Liver (tissue), 9 donors: ENCODE results near the gene RFX8. TPM values are rescaled to one million over a fixed set of nuclear protein-coding genes. Genes with fewer than 3 reads are reported as not detected.
"Not testable (repeated sequence)": the region's sequence is repeated elsewhere in the genome, so short reads cannot be mapped to it uniquely, and the experiment has no call there.

ENCODE experiments used
- DNase-seq: peaks from one replicate; pipeline ENCODE4 v3.0.0-alpha.2; 2017; ENCODE audit warnings: low spot score
- H3K27ac ChIP-seq, 2 donors: one replicate each; pipeline ENCODE4 v1.7.0; 2013; ENCODE audit warnings: inconsistent platforms in 2 of 2, low read length in 2 of 2, control low read depth in 1 of 2, low read depth in 1 of 2, mild to moderate bottlenecking in 1 of 2
- H3K27me3 ChIP-seq, 4 donors: one replicate each; pipeline versions ENCODE4 v1.6.1 to v1.7.0; 2013; ENCODE audit warnings: low read length in 3 of 4, inconsistent platforms in 1 of 4, mild to moderate bottlenecking in 1 of 4, moderate library complexity in 1 of 4; ENCODE audit not compliant: control insufficient read depth in 4 of 4, insufficient read depth in 4 of 4
- H3K36me3 ChIP-seq, 4 donors: one replicate each; pipeline versions ENCODE4 v1.6.1 to v1.7.0; 2013; ENCODE audit warnings: low read length in 3 of 4, mild to moderate bottlenecking in 3 of 4, low read depth in 1 of 4, moderate library complexity in 1 of 4; ENCODE audit not compliant: control insufficient read depth in 4 of 4, insufficient read depth in 3 of 4
- H3K4me1 ChIP-seq, 4 donors: one replicate each; pipeline versions ENCODE4 v1.6.1 to v1.7.0; 2013; ENCODE audit warnings: low read length in 3 of 4, mild to moderate bottlenecking in 3 of 4, moderate library complexity in 1 of 4; ENCODE audit not compliant: control insufficient read depth in 4 of 4, insufficient read depth in 4 of 4
- H3K4me3 ChIP-seq, 3 donors: one replicate each; pipeline versions ENCODE4 v1.6.1 to v1.7.0; 2013; ENCODE audit warnings: low read length in 3 of 3, control low read depth in 1 of 3, low read depth in 1 of 3, mild to moderate bottlenecking in 1 of 3
- H3K9ac ChIP-seq, 2 donors: one replicate each; pipeline ENCODE4 v1.7.0; 2013; ENCODE audit warnings: low read length in 2 of 2, mild to moderate bottlenecking in 2 of 2, moderate library complexity in 2 of 2, control low read depth in 1 of 2, low read depth in 1 of 2
- H3K9me3 ChIP-seq, 4 donors: one replicate each; pipeline versions ENCODE4 v1.6.1 to v1.7.0; 2013; ENCODE audit warnings: low read length in 3 of 4; ENCODE audit not compliant: control insufficient read depth in 4 of 4
- EGR1 ChIP-seq, 2 donors: IDR thresholded peaks; 2 replicates each; pipeline ENCODE4 v1.6.1; 2016 to 2018; ENCODE audit warnings: antibody characterized with exemption in 2 of 2, low read depth in 2 of 2
- FOXA1 ChIP-seq: IDR thresholded peaks from 2 replicates; pipeline ENCODE4 v1.6.1; 2016; ENCODE audit warnings: antibody characterized with exemption
- FOXA2 ChIP-seq: IDR thresholded peaks from 2 replicates; pipeline ENCODE4 v1.6.1; 2016; ENCODE audit warnings: antibody characterized with exemption
- GABPA ChIP-seq, 2 donors: IDR thresholded peaks in 1 of 2; conservative IDR thresholded peaks in 1 of 2; 2 replicates each; pipeline ENCODE4 v1.6.1; 2016; ENCODE audit warnings: antibody characterized with exemption in 2 of 2, mild to moderate bottlenecking in 1 of 2, moderate library complexity in 1 of 2
- HNF4A ChIP-seq, 2 donors: conservative IDR thresholded peaks; 2 replicates each; pipeline ENCODE4 v1.6.1; 2016; ENCODE audit warnings: antibody characterized with exemption in 2 of 2, mild to moderate bottlenecking in 2 of 2
- HNF4G ChIP-seq: IDR thresholded peaks from 2 replicates; pipeline ENCODE4 v1.6.1; 2016; ENCODE audit warnings: antibody characterized with exemption
- JUND ChIP-seq, 2 donors: IDR thresholded peaks; 2 replicates each; pipeline ENCODE4 v1.6.1; 2016; ENCODE audit warnings: antibody characterized with exemption in 2 of 2
- NR2F2 ChIP-seq: IDR thresholded peaks from 2 replicates; pipeline ENCODE4 v1.6.1; 2016; ENCODE audit warnings: antibody characterized with exemption
- RAD21 ChIP-seq, 2 donors: IDR thresholded peaks; 2 replicates each; pipeline ENCODE4 v1.6.1; 2016; ENCODE audit warnings: antibody characterized with exemption in 2 of 2, mild to moderate bottlenecking in 2 of 2
- RXRA ChIP-seq, 2 donors: IDR thresholded peaks; 2 replicates each; pipeline ENCODE4 v1.6.1; 2017 to 2018; ENCODE audit warnings: antibody characterized with exemption in 2 of 2, mild to moderate bottlenecking in 1 of 2
- SP1 ChIP-seq: IDR thresholded peaks from 2 replicates; pipeline ENCODE4 v1.6.1; 2018; ENCODE audit warnings: antibody characterized with exemption, mild to moderate bottlenecking
- TAF1 ChIP-seq: conservative IDR thresholded peaks from 2 replicates; pipeline ENCODE4 v1.6.1; 2016; ENCODE audit warnings: antibody characterized with exemption, mild to moderate bottlenecking
- YY1 ChIP-seq: IDR thresholded peaks from 2 replicates; pipeline ENCODE4 v1.6.1; 2016; ENCODE audit warnings: antibody characterized with exemption, mild to moderate bottlenecking
- WGBS: extraction: QIAGEN DNeasy Blood & Tissue Kit; methylation state at CpG from one replicate; pipeline ENCODE4 v1.1.7; 2013; 5-methylcytosine and 5-hydroxymethylcytosine counted together
- polyA plus RNA-seq, 2 donors: library from polyadenylated mRNA; stranded (reverse) in 1 of 2; unstranded in 1 of 2; fragments of 200-250 nt in 1 of 2; fragments of >200 nt in 1 of 2; fragmentation: Nextera tagmentation in 1 of 2; extraction: Ambion mirVana in 1 of 2; gene quantifications; one replicate each; pipeline versions ENCODE4 v1.2.1 to v1.2.3, GENCODE V29; 2013 to 2015
- total RNA-seq, 2 donors: library from RNA; depleted of rRNA; stranded (reverse); fragments of >200 nt; gene quantifications; one replicate each; pipeline ENCODE4 v1.2.3, GENCODE V29; 2014
- TF ChIP-seq, protein P1 (sequence below): IDR thresholded peaks from 2 replicates; pipeline ENCODE4 v1.6.1; 2016; ENCODE audit warnings: antibody characterized with exemption
- TF ChIP-seq, protein P2 (sequence below): IDR thresholded peaks from 2 replicates; pipeline ENCODE4 v1.6.1; 2016; ENCODE audit warnings: antibody characterized with exemption
- TF ChIP-seq, protein P3 (sequence below): IDR thresholded peaks from 2 replicates; pipeline ENCODE4 v1.6.1; 2016; ENCODE audit warnings: antibody characterized with exemption, mild to moderate bottlenecking
- TF ChIP-seq, protein P4 (sequence below): fragments of 150-350 bp; IDR thresholded peaks from 2 replicates; pipeline ENCODE4 v1.5.1; 2017; ENCODE audit warnings: improper control_type of control experiment, low read depth, low read length; ENCODE audit not compliant: missing input control
- donor health status: healthy.
- donor health status: healthy.
- donor health status: healthy.
- donor health status: healthy.
- donor health status: healthy.

RFX8 gene
- total and polyA plus RNA-seq, 4 donors: 0.08 to 0.09 (median 0.09) TPM; not detected in 1

DNA sequence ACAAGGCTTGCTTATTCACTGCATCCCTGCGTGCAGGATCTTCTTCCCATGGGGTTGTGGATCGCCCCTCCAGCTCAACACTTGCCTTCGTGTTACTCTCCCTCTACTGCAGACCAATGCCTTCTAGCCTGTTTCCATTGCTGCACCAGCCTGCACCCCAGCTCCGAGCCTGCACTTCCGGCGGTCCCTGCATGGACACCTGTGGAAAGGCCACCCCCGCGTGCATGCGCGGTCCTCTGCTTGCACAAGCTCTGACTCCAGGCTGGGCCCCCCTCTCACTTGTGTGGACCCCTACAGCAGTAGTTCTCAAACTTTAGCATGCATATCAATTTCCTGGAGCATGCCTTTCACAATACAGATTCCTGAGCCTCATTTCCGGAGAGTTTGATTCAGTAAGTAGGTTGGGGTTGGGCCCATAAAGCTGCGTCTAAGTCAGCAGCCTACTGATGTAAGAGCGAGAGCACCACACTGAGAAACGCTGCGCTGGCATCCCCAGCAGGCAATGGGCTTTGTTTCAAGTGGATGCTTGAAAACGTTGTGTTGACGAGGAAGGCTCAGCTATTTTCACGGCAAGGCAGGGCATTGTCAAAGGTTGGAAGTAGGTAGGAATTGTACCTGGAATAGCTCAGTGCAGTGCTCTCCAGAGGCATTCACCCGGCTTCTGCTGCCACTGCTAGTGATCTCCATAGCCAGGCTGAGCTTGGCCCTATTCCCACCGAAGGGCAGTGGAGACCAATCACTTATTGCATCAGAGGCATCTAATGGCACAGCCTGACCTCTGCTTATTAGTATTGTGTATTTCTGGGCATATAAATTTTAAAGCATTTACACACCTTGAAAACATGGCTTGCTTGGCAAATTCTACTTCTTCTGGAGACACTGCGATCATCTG is 120.2 kb downstream of the RFX8 start (continued):
- TF ChIP-seq, protein P1, sequence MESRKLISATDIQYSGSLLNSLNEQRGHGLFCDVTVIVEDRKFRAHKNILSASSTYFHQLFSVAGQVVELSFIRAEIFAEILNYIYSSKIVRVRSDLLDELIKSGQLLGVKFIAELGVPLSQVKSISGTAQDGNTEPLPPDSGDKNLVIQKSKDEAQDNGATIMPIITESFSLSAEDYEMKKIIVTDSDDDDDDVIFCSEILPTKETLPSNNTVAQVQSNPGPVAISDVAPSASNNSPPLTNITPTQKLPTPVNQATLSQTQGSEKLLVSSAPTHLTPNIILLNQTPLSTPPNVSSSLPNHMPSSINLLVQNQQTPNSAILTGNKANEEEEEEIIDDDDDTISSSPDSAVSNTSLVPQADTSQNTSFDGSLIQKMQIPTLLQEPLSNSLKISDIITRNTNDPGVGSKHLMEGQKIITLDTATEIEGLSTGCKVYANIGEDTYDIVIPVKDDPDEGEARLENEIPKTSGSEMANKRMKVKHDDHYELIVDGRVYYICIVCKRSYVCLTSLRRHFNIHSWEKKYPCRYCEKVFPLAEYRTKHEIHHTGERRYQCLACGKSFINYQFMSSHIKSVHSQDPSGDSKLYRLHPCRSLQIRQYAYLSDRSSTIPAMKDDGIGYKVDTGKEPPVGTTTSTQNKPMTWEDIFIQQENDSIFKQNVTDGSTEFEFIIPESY: no peak
- no peak for TF ChIP-seq FOXA1
- no peak for TF ChIP-seq JUND (IDR thresholded peaks at IDR 0.05)
- TF ChIP-seq, protein P2, sequence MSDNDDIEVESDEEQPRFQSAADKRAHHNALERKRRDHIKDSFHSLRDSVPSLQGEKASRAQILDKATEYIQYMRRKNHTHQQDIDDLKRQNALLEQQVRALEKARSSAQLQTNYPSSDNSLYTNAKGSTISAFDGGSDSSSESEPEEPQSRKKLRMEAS: no peak

DNA sequence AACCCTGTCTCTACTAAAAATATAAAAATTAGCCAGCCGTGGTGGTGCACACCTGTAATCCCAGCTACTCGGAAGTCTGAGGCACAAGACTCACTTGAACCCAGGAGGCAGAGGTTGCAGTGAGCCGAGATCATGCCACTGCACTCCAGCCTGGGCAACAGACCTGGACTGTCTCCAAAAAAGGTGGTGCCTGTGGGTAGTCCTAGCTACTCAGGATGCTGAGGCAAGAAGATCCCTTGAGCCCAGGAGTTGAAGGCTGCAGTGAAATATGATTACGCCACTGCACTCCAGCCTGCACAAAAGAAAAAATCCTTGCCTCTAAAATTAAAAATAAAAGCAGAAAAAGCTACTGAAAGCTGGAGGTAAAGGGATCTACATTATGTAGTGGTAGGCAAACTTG is 122.3 kb downstream of the RFX8 start:
- H3K4me1 ChIP-seq, H3K27ac ChIP-seq, DNase-seq, H3K36me3 ChIP-seq, H3K9me3 ChIP-seq, H3K4me3 ChIP-seq, H3K27me3 ChIP-seq, H3K9ac ChIP-seq: not testable (repeated sequence)
- WGBS: 85% methylated on average over 4 of the region's 4 CpGs

DNA sequence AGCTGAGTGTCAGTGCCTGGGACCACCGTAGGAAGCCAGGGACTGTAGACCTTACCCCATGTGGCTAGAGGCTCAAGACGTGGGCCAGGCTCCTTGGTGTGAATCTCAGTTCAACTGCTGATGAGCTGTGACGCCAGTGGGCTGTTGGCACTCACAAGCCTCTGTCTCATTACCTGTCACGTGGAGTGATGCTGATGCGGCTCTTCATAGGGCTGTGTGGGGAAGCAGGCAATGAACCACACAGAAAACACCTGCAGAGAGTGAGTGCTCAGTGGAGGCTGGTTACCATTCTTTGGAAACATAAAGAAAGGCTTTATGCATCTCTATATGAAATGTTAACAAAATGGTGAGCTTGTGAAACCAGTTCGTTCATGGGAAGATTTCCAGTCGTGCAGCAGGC is 123.7 kb downstream of the RFX8 start:
- no peak for DNase-seq
- TF ChIP-seq HNF4A (conservative IDR thresholded peaks at IDR 0.05) (no peak), EGR1 (IDR thresholded peaks at IDR 0.05; ENCODE audit: low read depth in 2 of 2) (no peak), RXRA (IDR thresholded peaks at IDR 0.05) (no peak), HNF4G (no peak), SP1 (no peak), FOXA2 (no peak), TAF1 (no peak), GABPA (IDR thresholded peaks at IDR 0.05 in 1 of 2, conservative IDR thresholded peaks at IDR 0.05 in 1 of 2) (no peak), RAD21 (IDR thresholded peaks at IDR 0.05) (no peak), FOXA1 (no peak), JUND (IDR thresholded peaks at IDR 0.05) (no peak), NR2F2 (no peak), YY1 (no peak)
- TF ChIP-seq, protein P2: no peak
- TF ChIP-seq, protein P3, sequence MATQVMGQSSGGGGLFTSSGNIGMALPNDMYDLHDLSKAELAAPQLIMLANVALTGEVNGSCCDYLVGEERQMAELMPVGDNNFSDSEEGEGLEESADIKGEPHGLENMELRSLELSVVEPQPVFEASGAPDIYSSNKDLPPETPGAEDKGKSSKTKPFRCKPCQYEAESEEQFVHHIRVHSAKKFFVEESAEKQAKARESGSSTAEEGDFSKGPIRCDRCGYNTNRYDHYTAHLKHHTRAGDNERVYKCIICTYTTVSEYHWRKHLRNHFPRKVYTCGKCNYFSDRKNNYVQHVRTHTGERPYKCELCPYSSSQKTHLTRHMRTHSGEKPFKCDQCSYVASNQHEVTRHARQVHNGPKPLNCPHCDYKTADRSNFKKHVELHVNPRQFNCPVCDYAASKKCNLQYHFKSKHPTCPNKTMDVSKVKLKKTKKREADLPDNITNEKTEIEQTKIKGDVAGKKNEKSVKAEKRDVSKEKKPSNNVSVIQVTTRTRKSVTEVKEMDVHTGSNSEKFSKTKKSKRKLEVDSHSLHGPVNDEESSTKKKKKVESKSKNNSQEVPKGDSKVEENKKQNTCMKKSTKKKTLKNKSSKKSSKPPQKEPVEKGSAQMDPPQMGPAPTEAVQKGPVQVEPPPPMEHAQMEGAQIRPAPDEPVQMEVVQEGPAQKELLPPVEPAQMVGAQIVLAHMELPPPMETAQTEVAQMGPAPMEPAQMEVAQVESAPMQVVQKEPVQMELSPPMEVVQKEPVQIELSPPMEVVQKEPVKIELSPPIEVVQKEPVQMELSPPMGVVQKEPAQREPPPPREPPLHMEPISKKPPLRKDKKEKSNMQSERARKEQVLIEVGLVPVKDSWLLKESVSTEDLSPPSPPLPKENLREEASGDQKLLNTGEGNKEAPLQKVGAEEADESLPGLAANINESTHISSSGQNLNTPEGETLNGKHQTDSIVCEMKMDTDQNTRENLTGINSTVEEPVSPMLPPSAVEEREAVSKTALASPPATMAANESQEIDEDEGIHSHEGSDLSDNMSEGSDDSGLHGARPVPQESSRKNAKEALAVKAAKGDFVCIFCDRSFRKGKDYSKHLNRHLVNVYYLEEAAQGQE: no peak
- TF ChIP-seq, protein P1: no peak
- TF ChIP-seq, protein P4, sequence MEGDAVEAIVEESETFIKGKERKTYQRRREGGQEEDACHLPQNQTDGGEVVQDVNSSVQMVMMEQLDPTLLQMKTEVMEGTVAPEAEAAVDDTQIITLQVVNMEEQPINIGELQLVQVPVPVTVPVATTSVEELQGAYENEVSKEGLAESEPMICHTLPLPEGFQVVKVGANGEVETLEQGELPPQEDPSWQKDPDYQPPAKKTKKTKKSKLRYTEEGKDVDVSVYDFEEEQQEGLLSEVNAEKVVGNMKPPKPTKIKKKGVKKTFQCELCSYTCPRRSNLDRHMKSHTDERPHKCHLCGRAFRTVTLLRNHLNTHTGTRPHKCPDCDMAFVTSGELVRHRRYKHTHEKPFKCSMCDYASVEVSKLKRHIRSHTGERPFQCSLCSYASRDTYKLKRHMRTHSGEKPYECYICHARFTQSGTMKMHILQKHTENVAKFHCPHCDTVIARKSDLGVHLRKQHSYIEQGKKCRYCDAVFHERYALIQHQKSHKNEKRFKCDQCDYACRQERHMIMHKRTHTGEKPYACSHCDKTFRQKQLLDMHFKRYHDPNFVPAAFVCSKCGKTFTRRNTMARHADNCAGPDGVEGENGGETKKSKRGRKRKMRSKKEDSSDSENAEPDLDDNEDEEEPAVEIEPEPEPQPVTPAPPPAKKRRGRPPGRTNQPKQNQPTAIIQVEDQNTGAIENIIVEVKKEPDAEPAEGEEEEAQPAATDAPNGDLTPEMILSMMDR: no peak
- H3K4me3 ChIP-seq: no peak overlapping the region
- H3K4me1 ChIP-seq: no peaks in the 10 kb centered on the region
- H3K27me3 ChIP-seq: no peaks in the 10 kb centered on the region
- H3K36me3 ChIP-seq: no peaks in the 10 kb centered on the region
- no peak overlapping the region for H3K9ac ChIP-seq
- H3K27ac ChIP-seq: no peak overlapping the region
- WGBS: 89% methylated on average over 7 of the region's 7 CpGs
- no peaks in the 10 kb centered on the region for H3K9me3 ChIP-seq
